ENCODE measurements around the gene GPRC5B. TPM values are rescaled to one million over a fixed set of nuclear protein-coding genes. Genes with fewer than 3 reads are reported as not detected.

Gene GPRC5B
- total RNA-seq, 1 experiment from 2014 or later, result 6.9 TPM

DNA sequence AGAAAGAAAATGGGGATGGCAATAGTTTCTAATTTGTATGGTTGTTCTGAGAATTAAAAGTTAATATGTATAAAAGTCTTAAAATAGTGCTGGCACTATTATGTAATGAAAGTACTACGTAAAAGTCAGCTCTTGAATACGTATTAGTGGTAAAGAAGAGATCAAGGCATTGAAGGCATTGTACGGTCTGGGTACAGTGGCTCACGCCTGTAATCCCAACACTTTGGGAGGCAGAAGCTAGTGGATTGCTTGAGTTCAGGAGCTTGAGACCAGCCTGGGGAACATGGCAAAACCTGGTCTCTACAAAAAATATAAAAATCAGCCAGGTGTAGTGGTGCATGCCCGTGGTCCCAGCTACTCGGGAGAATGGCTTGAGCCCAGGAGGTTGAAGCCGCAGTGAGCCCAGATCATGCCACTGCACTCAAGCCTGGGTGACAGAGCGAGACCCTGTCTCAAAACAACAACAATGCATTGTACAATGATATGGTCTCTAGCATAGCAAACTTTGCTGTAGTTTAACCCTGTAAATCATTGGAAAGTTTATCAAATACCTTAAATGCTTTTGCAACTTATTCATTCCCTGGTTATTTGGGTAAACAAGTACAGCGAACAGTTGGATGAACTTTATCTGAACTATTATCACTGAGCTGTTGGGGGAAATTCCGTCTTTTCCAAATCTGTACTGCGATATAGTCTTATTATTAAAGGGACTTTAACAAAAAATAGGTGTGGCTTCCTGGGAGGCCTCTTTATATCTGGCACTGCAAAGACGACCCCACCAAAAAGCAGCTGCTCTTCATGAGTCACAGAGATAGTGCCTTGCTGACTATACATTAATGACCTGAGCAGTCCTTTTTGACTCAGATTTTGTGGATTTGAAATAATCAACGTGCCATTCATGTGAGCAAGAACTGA, 73.6 kb downstream of the GPRC5B start:
- CTCF ChIA-PET, result no interaction called here
- POLR2A ChIA-PET (ENCODE audit: low non-redundant PET), result no interaction called here
- intact Hi-C loops (cut with micrococcal nuclease; ENCODE audit: unreplicated experiment), result no loop called here
- H3K36me3 ChIP-seq (ENCODE audit: insufficient read depth, low read length, poor library complexity, severe bottlenecking), result no peaks in the 10 kb centered on the region
- no peak overlapping the region for H3K4me3 ChIP-seq (ENCODE audit: low read depth, low read length, poor library complexity, severe bottlenecking)
- BruUV-seq (replicated peaks), result no TSS peak
- DNase-seq (ENCODE audit: low spot score), result no peak
- no peaks in the 10 kb centered on the region for H3K4me1 ChIP-seq (ENCODE audit: insufficient read depth, low read length, poor library complexity, severe bottlenecking)
- peaks cover under 1% of the 10 kb centered on the region for H3K9me3 ChIP-seq (ENCODE audit: low read depth, low read length, poor library complexity, severe bottlenecking)
- H3K27me3 ChIP-seq (replicated peaks; ENCODE audit: insufficient read depth, low read depth, low read length, poor library complexity), result no peaks in the 10 kb centered on the region
- TF ChIP-seq, protein P1, sequence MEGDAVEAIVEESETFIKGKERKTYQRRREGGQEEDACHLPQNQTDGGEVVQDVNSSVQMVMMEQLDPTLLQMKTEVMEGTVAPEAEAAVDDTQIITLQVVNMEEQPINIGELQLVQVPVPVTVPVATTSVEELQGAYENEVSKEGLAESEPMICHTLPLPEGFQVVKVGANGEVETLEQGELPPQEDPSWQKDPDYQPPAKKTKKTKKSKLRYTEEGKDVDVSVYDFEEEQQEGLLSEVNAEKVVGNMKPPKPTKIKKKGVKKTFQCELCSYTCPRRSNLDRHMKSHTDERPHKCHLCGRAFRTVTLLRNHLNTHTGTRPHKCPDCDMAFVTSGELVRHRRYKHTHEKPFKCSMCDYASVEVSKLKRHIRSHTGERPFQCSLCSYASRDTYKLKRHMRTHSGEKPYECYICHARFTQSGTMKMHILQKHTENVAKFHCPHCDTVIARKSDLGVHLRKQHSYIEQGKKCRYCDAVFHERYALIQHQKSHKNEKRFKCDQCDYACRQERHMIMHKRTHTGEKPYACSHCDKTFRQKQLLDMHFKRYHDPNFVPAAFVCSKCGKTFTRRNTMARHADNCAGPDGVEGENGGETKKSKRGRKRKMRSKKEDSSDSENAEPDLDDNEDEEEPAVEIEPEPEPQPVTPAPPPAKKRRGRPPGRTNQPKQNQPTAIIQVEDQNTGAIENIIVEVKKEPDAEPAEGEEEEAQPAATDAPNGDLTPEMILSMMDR (conservative IDR thresholded peaks at IDR 0.05; ENCODE audit: low read depth, low read length), result no peak
- TF ChIP-seq EZH2 (IDR thresholded peaks at IDR 0.05; ENCODE audit: borderline replicate concordance, low read depth, low read length, poor library complexity, severe bottlenecking), result no peak
- H3K27ac ChIP-seq (ENCODE audit: low read depth, low read length, poor library complexity, severe bottlenecking), result no peak overlapping the region

DNA sequence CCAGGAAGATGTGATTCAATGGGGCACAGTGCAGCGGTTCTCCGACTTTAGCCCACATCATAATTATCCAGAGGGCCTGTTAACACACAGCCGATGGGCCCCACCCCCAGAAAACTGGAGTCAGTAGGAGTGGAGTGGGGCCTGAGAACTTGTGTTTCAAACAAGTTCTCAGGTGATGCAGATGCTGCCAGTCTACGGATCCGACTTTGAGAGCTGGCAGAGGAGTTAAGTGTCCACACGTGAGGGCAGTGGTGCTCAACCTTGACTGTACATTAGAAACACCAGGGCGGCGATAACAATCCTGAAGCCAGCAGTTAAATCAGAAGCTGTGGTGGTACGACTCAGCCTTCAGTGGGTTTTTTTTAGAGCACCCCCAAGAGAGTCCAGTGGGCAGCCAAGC, 75.0 kb downstream of the GPRC5B start:
- H3K4me1 ChIP-seq (ENCODE audit: insufficient read depth, low read length, poor library complexity, severe bottlenecking), result no peaks in the 10 kb centered on the region
- no peak for DNase-seq (ENCODE audit: low spot score)
- TF ChIP-seq, protein P1 (conservative IDR thresholded peaks at IDR 0.05; ENCODE audit: low read depth, low read length), result no peak
- TF ChIP-seq EZH2 (IDR thresholded peaks at IDR 0.05; ENCODE audit: borderline replicate concordance, low read depth, low read length, poor library complexity, severe bottlenecking), result no peak
- CTCF ChIA-PET, result no interaction called here
- H3K36me3 ChIP-seq (ENCODE audit: insufficient read depth, low read length, poor library complexity, severe bottlenecking), result no peaks in the 10 kb centered on the region
- H3K9me3 ChIP-seq (ENCODE audit: low read depth, low read length, poor library complexity, severe bottlenecking), result peaks cover 7% of the 10 kb centered on the region
- BruUV-seq (replicated peaks), result no TSS peak
- no peaks in the 10 kb centered on the region for H3K27me3 ChIP-seq (replicated peaks; ENCODE audit: insufficient read depth, low read depth, low read length, poor library complexity)
- no peak overlapping the region for H3K27ac ChIP-seq (ENCODE audit: low read depth, low read length, poor library complexity, severe bottlenecking)
- H3K4me3 ChIP-seq (ENCODE audit: low read depth, low read length, poor library complexity, severe bottlenecking), result no peak overlapping the region
- intact Hi-C loops (cut with micrococcal nuclease; ENCODE audit: unreplicated experiment), result no loop called here
- POLR2A ChIA-PET (ENCODE audit: low non-redundant PET), result no interaction called here

- H3K36me3 ChIP-seq (ENCODE audit: insufficient read depth, low read length, poor library complexity, severe bottlenecking), result no peaks in the 10 kb centered on the region
- no peak overlapping the region for H3K4me3 ChIP-seq (ENCODE audit: low read depth, low read length, poor library complexity, severe bottlenecking)
- no peak for TF ChIP-seq EZH2 (IDR thresholded peaks at IDR 0.05; ENCODE audit: borderline replicate concordance, low read depth, low read length, poor library complexity, severe bottlenecking)
- TF ChIP-seq, protein P1 (conservative IDR thresholded peaks at IDR 0.05; ENCODE audit: low read depth, low read length), result no peak
- H3K27me3 ChIP-seq (replicated peaks; ENCODE audit: insufficient read depth, low read depth, low read length, poor library complexity), result no peaks in the 10 kb centered on the region
- DNase-seq (ENCODE audit: low spot score), result no peak
- no peaks in the 10 kb centered on the region for H3K4me1 ChIP-seq (ENCODE audit: insufficient read depth, low read length, poor library complexity, severe bottlenecking)
- ChIA-PET CTCF (no interaction called here), POLR2A (ENCODE audit: low non-redundant PET) (no interaction called here)
- intact Hi-C loops (cut with micrococcal nuclease; ENCODE audit: unreplicated experiment), result no loop called here
- no TSS peak for BruUV-seq (replicated peaks)
- no peak overlapping the region for H3K27ac ChIP-seq (ENCODE audit: low read depth, low read length, poor library complexity, severe bottlenecking)
- H3K9me3 ChIP-seq (ENCODE audit: low read depth, low read length, poor library complexity, severe bottlenecking), result peaks cover 7% of the 10 kb centered on the region
Measured at GRCh38 chr16:19809121-19809635, 75.5 kb downstream of the GPRC5B start.
